GM18526 (cell line): ENCODE data around the gene TEX29.

ENCODE experiments used
- POLR2A ChIP-seq: IDR thresholded peaks from 3 replicates; pipeline ENCODE4 v1.6.1; 2011; ENCODE audit not compliant: insufficient read length; ENCODE audit errors: extremely low read depth

The TEX29 gene

DNA sequence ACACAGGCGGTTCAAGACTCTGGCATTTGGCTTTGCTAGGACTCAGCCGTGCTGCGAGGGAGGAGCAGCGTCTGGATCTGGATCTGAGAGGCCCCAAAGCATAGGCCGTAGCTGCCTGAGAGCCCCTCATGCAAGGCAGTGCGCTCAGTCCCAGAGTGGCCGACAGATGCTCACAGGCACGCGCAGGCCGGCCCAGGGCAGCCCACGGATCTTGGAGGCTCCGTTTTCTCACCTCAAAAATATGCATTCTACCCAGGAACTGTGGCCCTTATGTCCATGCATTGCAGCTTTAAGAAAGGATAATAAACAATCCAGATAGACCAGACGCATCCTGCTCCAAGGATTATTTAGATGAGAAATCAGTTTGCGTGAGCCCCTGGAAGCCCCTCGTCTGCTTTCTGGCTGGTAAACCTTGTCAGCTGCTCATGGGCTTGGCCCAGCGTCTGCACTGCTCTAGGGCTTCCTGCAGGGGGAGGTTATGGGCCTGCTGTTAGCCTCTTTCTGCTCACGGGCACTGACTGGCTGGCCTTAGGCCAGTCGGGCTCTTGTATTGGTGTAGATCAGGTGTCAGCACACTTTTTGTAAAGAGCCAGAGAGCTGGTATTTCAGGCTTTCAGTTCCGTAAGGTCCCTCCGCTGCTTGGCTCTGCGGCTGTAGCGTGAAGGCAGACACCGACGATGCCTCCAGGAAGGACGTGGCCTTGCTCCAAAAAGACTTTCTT, 24.2 kb downstream of the TEX29 start:
- no peak for TF ChIP-seq POLR2A

DNA sequence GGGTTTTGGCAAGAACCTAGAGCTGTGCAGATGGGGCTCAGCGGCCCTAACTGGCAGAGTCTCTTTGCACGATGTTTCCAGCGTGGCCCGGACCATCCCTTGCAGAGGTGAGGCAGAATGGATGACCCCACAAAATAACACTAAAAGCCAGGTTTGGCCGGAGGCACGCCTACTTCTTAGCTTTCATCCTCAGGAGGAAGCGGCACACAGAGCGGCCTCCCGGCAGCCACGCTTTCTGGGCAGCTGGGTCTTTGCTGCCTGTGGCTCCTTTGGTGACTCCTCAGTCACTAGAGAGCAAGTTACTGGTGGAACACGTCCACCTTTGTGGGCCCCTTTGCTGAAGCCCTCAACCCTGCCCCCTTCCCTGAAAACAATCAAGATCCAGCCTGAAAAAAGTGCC, 25.2 kb downstream of the TEX29 start:
- TF ChIP-seq POLR2A, result no peak

- no peak for TF ChIP-seq POLR2A
Observed at GRCh38 chr13:111346101-111346680, 25.7 kb downstream of the TEX29 start.

- TF ChIP-seq POLR2A, result no peak
Observed at GRCh38 chr13:111347438-111347837, 27.0 kb downstream of the TEX29 start.

- no peak for TF ChIP-seq POLR2A
Observed at GRCh38 chr13:111353508-111353907, 33.1 kb downstream of the TEX29 start.

DNA sequence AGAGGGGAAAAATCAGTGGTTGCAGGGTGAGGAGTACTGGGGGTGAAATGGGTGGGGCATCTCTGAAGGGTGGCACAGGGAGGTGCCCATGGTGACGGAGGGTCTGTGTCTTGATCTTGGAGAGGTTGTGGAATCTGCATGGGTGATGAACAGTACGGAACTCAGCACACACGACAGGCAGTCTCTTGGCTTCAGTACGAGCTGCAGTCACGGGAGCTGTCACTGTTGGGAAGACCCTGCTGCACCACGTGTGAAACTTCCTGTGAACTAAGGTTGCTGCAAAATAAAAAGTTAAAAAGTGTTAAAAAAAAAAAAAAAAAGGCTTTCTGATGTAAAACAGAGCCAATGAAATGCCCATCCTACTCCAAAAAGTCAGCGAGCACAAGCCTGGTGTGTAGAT, 34.3 kb downstream of the TEX29 start:
- no peak for TF ChIP-seq POLR2A

DNA sequence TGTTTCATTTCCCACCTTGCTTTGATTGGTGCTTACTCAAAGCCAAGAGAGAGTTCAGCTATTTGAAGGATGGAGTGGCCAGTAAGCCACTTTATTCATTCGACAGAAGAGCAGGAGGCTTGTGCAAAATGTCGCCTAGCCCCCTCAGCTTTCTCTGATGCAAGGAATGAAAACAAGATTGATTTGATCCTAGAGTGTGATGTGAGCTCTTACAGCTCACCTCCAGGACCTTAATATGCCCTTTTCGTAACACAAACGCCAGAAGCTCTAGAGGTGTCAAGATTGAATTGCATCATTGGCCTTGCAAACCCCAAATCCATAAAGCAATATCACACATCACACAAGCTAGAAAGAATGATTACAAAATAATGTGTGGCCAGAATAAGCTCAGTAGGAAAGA, 36.4 kb downstream of the TEX29 start:
- TF ChIP-seq POLR2A, result no peak

DNA sequence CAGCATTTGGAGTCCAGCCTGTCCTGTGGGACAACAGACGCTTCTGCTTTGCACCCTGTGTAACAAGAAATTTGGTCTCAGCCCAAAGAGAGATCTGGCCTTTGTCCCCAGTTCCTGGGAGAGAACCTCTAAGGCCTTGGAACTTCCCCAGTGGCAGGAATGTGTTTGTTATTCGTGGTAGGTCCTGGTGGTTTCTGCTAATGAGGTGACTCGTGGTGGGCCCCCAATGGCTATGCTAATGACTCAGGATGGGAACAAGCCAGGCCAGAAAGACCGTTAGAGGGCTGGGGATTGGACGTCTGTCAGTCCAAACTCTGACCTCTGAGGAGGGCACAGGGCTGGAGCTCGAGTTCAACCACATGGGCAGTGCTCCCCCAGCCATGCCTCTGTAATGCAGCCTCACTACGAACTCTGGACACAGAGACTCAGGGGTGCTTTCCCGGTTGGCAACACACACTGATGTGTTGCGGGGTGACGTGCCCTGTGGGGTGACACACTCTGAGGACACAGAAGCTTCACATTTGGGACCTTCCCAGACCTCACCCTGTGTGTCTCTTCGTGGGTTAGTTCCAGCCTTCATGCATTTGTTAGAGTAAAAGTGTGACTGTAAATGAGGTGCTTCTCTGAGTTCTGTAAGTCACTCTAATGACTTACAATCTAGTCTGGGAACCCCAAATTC, 38.9 kb downstream of the TEX29 start:
- TF ChIP-seq POLR2A, result no peak

- TF ChIP-seq POLR2A, result no peak
Observed at GRCh38 chr13:111359930-111360329, 39.5 kb downstream of the TEX29 start.

- no peak for TF ChIP-seq POLR2A
Observed at GRCh38 chr13:111360452-111360851, 40.0 kb downstream of the TEX29 start.

GRCh38 chr13:111361046-111361872, 40.8 kb downstream of the TEX29 start:
- TF ChIP-seq POLR2A, result no peak

- no peak for TF ChIP-seq POLR2A
Observed at GRCh38 chr13:111361873-111362648, 41.6 kb downstream of the TEX29 start.

GRCh38 chr13:111363121-111363520, 42.7 kb downstream of the TEX29 start:
- TF ChIP-seq POLR2A, result no peak

DNA sequence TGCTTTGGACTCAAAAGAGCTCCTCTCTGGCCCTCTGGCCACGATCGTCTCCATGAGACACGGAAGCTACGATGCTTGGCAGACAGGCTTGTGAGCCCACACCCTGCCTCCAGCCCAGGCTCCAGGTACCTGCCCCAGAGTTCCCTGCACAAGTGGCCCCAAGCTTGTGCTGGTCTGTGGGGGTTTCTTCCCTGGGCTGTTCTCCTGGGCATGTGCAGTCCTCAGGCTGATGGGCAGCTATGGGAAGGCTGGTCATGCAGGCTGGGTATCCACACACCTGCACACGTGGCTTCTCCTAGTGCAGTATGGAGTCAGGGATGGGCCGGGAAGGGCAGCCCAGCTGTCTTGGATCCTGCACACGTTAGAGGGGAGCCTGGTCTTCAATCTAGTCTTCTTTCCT, 43.1 kb downstream of the TEX29 start:
- TF ChIP-seq POLR2A, result no peak
